ENCODE measurements around the gene RCC2. TPM values are rescaled to one million over a fixed set of nuclear protein-coding genes. Genes with fewer than 3 reads are reported as not detected.

The RCC2 gene
- total and polyA plus RNA-seq, 4 donors, result 2.1 to 36.7 (median 8.1) TPM

- no peaks in the 10 kb centered on the region for H3K4me1 ChIP-seq (ENCODE audit: control insufficient read depth in 4 of 4, insufficient read depth in 4 of 4, low read length in 3 of 4)
- H3K9me3 ChIP-seq (ENCODE audit: control insufficient read depth in 4 of 4, low read length in 3 of 4), result no peaks in the 10 kb centered on the region
- TF ChIP-seq, protein P1, sequence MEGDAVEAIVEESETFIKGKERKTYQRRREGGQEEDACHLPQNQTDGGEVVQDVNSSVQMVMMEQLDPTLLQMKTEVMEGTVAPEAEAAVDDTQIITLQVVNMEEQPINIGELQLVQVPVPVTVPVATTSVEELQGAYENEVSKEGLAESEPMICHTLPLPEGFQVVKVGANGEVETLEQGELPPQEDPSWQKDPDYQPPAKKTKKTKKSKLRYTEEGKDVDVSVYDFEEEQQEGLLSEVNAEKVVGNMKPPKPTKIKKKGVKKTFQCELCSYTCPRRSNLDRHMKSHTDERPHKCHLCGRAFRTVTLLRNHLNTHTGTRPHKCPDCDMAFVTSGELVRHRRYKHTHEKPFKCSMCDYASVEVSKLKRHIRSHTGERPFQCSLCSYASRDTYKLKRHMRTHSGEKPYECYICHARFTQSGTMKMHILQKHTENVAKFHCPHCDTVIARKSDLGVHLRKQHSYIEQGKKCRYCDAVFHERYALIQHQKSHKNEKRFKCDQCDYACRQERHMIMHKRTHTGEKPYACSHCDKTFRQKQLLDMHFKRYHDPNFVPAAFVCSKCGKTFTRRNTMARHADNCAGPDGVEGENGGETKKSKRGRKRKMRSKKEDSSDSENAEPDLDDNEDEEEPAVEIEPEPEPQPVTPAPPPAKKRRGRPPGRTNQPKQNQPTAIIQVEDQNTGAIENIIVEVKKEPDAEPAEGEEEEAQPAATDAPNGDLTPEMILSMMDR (IDR thresholded peaks at IDR 0.05; ENCODE audit: low read depth, low read length, missing input control), result peak; percentile 97
- no peak for TF ChIP-seq YY1 (IDR thresholded peaks at IDR 0.05)
- TF ChIP-seq RAD21 (IDR thresholded peaks at IDR 0.05), result peak; percentile 87 to 93
- WGBS, result 49% methylated on average over 42 of the region's 42 CpGs
- no peak overlapping the region for H3K4me3 ChIP-seq (ENCODE audit: low read depth in 1 of 3, low read length in 3 of 3)
- no peaks in the 10 kb centered on the region for H3K27me3 ChIP-seq (ENCODE audit: control insufficient read depth in 4 of 4, insufficient read depth in 4 of 4, low read length in 3 of 4)
- H3K36me3 ChIP-seq (ENCODE audit: control insufficient read depth in 4 of 4, insufficient read depth in 3 of 4, low read depth in 1 of 4, low read length in 3 of 4), result peaks cover 18 to 71% (median 49%) of the 10 kb centered on the region in 4 donors
- H3K27ac ChIP-seq (ENCODE audit: low read depth in 1 of 2, low read length in 2 of 2), result no peak overlapping the region
- DNase-seq (ENCODE audit: low spot score), result peak; percentile 79
- H3K9ac ChIP-seq (ENCODE audit: low read depth in 1 of 2, low read length in 2 of 2), result no peak overlapping the region
Observed at GRCh38 chr1:17419626-17420328, 19.7 kb downstream of the RCC2 start.

DNA sequence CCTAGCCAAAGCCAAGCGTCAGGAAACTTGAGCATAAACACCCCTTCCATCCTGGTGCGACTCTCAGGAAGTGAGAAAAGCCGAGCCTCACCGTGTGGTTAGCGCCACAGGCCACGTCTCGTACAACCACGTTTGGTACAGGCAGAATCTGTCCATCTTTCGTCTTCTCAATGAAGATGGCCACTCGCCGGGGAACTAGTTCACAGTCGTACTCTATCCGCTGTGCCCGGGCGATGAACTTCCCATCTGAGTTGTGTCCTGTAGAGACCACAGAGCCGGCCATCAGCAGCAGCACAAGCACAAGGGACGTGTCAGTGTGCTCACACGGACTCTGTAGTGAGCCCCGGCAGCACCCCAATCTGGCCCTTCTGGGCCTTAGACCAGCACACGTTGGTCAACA lies 23.1 kb downstream of the RCC2 start:
- WGBS, result 93% methylated on average over 20 of the region's 20 CpGs
- H3K4me1 ChIP-seq (ENCODE audit: control insufficient read depth in 4 of 4, insufficient read depth in 4 of 4, low read length in 3 of 4), result no peaks in the 10 kb centered on the region
- no peaks in the 10 kb centered on the region for H3K27me3 ChIP-seq (ENCODE audit: control insufficient read depth in 4 of 4, insufficient read depth in 4 of 4, low read length in 3 of 4)
- no peak overlapping the region for H3K9ac ChIP-seq (ENCODE audit: low read depth in 1 of 2, low read length in 2 of 2)
- peaks cover 30 to 75% (median 58%) of the 10 kb centered on the region in 4 donors for H3K36me3 ChIP-seq (ENCODE audit: control insufficient read depth in 4 of 4, insufficient read depth in 3 of 4, low read depth in 1 of 4, low read length in 3 of 4)
- H3K4me3 ChIP-seq (ENCODE audit: low read depth in 1 of 3, low read length in 3 of 3), result no peak overlapping the region
- no peak for DNase-seq (ENCODE audit: low spot score)
- H3K9me3 ChIP-seq (ENCODE audit: control insufficient read depth in 4 of 4, low read length in 3 of 4), result no peaks in the 10 kb centered on the region
- TF ChIP-seq JUND (IDR thresholded peaks at IDR 0.05) (no peak), EGR1 (IDR thresholded peaks at IDR 0.05; ENCODE audit: low read depth in 2 of 2) (no peak), HNF4A (conservative IDR thresholded peaks at IDR 0.05) (no peak), HNF4G (IDR thresholded peaks at IDR 0.05) (no peak), TAF1 (conservative IDR thresholded peaks at IDR 0.05) (no peak), FOXA1 (IDR thresholded peaks at IDR 0.05) (no peak), RXRA (IDR thresholded peaks at IDR 0.05) (no peak), YY1 (IDR thresholded peaks at IDR 0.05) (no peak), FOXA2 (IDR thresholded peaks at IDR 0.05) (no peak), RAD21 (IDR thresholded peaks at IDR 0.05) (no peak), GABPA (IDR thresholded peaks at IDR 0.05 in 1 of 2, conservative IDR thresholded peaks at IDR 0.05 in 1 of 2) (no peak), SP1 (IDR thresholded peaks at IDR 0.05) (no peak), ZBTB33 (IDR thresholded peaks at IDR 0.05) (no peak), REST (IDR thresholded peaks at IDR 0.05) (no peak), NR2F2 (IDR thresholded peaks at IDR 0.05) (no peak)
- TF ChIP-seq, protein P2, sequence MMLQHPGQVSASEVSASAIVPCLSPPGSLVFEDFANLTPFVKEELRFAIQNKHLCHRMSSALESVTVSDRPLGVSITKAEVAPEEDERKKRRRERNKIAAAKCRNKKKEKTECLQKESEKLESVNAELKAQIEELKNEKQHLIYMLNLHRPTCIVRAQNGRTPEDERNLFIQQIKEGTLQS (IDR thresholded peaks at IDR 0.05), result no peak
- TF ChIP-seq, protein P3, sequence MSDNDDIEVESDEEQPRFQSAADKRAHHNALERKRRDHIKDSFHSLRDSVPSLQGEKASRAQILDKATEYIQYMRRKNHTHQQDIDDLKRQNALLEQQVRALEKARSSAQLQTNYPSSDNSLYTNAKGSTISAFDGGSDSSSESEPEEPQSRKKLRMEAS (IDR thresholded peaks at IDR 0.05), result no peak
- TF ChIP-seq, protein P1 (IDR thresholded peaks at IDR 0.05; ENCODE audit: low read depth, low read length, missing input control), result no peak
- no peak overlapping the region for H3K27ac ChIP-seq (ENCODE audit: low read depth in 1 of 2, low read length in 2 of 2)
